HepG2 (cell line): ENCODE results near the gene UTP20.

Experiments used
- GLI4 ChIP-seq: sonication (generic); formaldehyde crosslinking; IDR thresholded peaks from 2 replicates; pipeline ENCODE4 v1.5.1; 2020; ENCODE audit warnings: missing genetic modification reagents, mild to moderate bottlenecking, moderate library complexity, borderline replicate concordance
- MED1 ChIP-seq: sonication (generic); formaldehyde crosslinking; IDR thresholded peaks from 2 replicates; pipeline ENCODE4 v1.4.0; 2020; ENCODE audit warnings: missing genetic modification reagents
- RBAK ChIP-seq: sonication (generic); formaldehyde crosslinking; IDR thresholded peaks from 2 replicates; pipeline ENCODE4 v1.5.1; 2020; ENCODE audit warnings: mild to moderate bottlenecking, missing genetic modification reagents
- REL ChIP-seq: sonication (generic); formaldehyde crosslinking; conservative IDR thresholded peaks from 2 replicates; pipeline ENCODE4 v1.8.0; 2022; ENCODE audit warnings: mild to moderate bottlenecking, missing genetic modification reagents, moderate library complexity
- RNF219 ChIP-seq: sonication (generic); formaldehyde crosslinking; IDR thresholded peaks from 2 replicates; pipeline ENCODE4 v1.5.0; 2020; ENCODE audit warnings: mild to moderate bottlenecking, missing genetic modification reagents
- SCMH1 ChIP-seq: sonication (generic); formaldehyde crosslinking; IDR thresholded peaks from 2 replicates; pipeline ENCODE4 v1.9.0; 2021; ENCODE audit warnings: missing genetic modification reagents, mild to moderate bottlenecking, borderline replicate concordance
- TCF7 ChIP-seq: sonication (generic); IDR thresholded peaks from 2 replicates; pipeline ENCODE4 v1.6.1; 2016; ENCODE audit warnings: antibody characterized with exemption, low read depth
- ZNF350 ChIP-seq: sonication (generic); formaldehyde crosslinking; IDR thresholded peaks from 2 replicates; pipeline ENCODE4 v1.4.0; 2020; ENCODE audit warnings: mild to moderate bottlenecking, low read depth, missing genetic modification reagents, borderline replicate concordance
- ZNF746 ChIP-seq: sonication (generic); formaldehyde crosslinking; IDR thresholded peaks from 2 replicates; pipeline ENCODE4 v1.8.0; 2022; ENCODE audit warnings: mild to moderate bottlenecking, missing genetic modification reagents

GRCh38 chr12:101379149-101379548, 99.2 kb downstream of the UTP20 start:
- TF ChIP-seq ZNF350 (CRISPR knock-in tag) (no peak), TCF7 (no peak), RNF219 (CRISPR knock-in tag) (no peak), ZNF746 (CRISPR knock-in tag) (no peak), SCMH1 (CRISPR knock-in tag) (no peak), MED1 (CRISPR knock-in tag) (no peak), GLI4 (CRISPR knock-in tag) (no peak), REL (CRISPR knock-in tag) (no peak), RBAK (CRISPR knock-in tag) (no peak)
